GM12878 (cell line): Measurements from ENCODE around the gene NDUFA12. TPM values are rescaled to one million over a fixed set of nuclear protein-coding genes. Genes with fewer than 3 reads are reported as not detected.

ENCODE experiments used
- BACH1 ChIP-seq: fragments of 450-650 bp; IDR thresholded peaks from 2 replicates; pipeline ENCODE4 v1.6.1; 2017; ENCODE audit warnings: mild to moderate bottlenecking, borderline replicate concordance
- BCLAF1 ChIP-seq: fragments of 450-650 bp; IDR thresholded peaks from 2 replicates; pipeline ENCODE4 v1.6.1; 2017; ENCODE audit warnings: antibody characterized with exemption, mild to moderate bottlenecking, moderate library complexity
- CREB1 ChIP-seq: IDR thresholded peaks from 2 replicates; pipeline ENCODE4 v1.6.1; 2012; ENCODE audit warnings: low read depth, mild to moderate bottlenecking, inconsistent platforms
- GABPA ChIP-seq: IDR thresholded peaks from 2 replicates; pipeline ENCODE4 v1.6.1; 2014; ENCODE audit warnings: antibody characterized with exemption, low read depth, mild to moderate bottlenecking, inconsistent platforms
- IKZF1 ChIP-seq: fragments of 450-650 bp; conservative IDR thresholded peaks from 2 replicates; pipeline ENCODE4 v1.6.1; 2017; ENCODE audit warnings: antibody characterized with exemption, mild to moderate bottlenecking
- LARP7 ChIP-seq: fragments of 450-650 bp; IDR thresholded peaks from 2 replicates; pipeline ENCODE4 v1.6.1; 2017; ENCODE audit warnings: mild to moderate bottlenecking
- NKRF ChIP-seq: fragments of 450-650 bp; conservative IDR thresholded peaks from 2 replicates; pipeline ENCODE4 v1.6.1; 2017; ENCODE audit warnings: mild to moderate bottlenecking, moderate library complexity
- PAX5 ChIP-seq: IDR thresholded peaks from 2 replicates; pipeline ENCODE4 v1.6.1; 2011; ENCODE audit warnings: low read depth, low read length, borderline replicate concordance
- POLR2AphosphoS2 ChIP-seq: IDR thresholded peaks from 2 replicates; pipeline ENCODE4 v1.6.1; 2011; ENCODE audit warnings: low read depth, mild to moderate bottlenecking, low read length, improper control_type of control experiment, moderate library complexity
- POLR2AphosphoS5 ChIP-seq: IDR thresholded peaks from 2 replicates; pipeline ENCODE4 v1.6.1; 2011; ENCODE audit warnings: mild to moderate bottlenecking, low read length, inconsistent platforms
- RELA ChIP-seq: fragments of 450-650 bp; IDR thresholded peaks from 2 replicates; pipeline ENCODE4 v1.8.0; 2014; ENCODE audit warnings: borderline replicate concordance; ENCODE audit not compliant: partially characterized antibody
- SP1 ChIP-seq: IDR thresholded peaks from one replicate; pipeline ENCODE4 v1.6.1; 2011; ENCODE audit warnings: low read depth, low read length
- TAF1 ChIP-seq: IDR thresholded peaks from 2 replicates; pipeline ENCODE4 v1.6.1; 2011; ENCODE audit warnings: mild to moderate bottlenecking, low read depth, low read length, borderline replicate concordance
- TBL1XR1 ChIP-seq: IDR thresholded peaks from 2 replicates; pipeline ENCODE4 v1.6.1; 2012; ENCODE audit warnings: low read depth, low read length, improper control_type of control experiment
- ZNF274 ChIP-seq: IDR thresholded peaks from one replicate; pipeline ENCODE4 v1.8.0; 2011; ENCODE audit not compliant: insufficient read length, insufficient read depth
- polyA plus RNA-seq, 11 experiments: library from polyadenylated mRNA; depleted of rRNA in 4 of 11; unstranded in 6 of 11; stranded (reverse) in 5 of 11; fragments of >200 nt; fragmentation: Nextera tagmentation in 4 of 11; fragmentation: Illumina TruSeq in 1 of 11; extraction: Ambion mirVana in 4 of 11; extraction: Trizol in 1 of 11; gene quantifications; 1 replicate in 1 of 11; 2 replicates in 10 of 11; pipeline versions ENCODE4 v1.2.1 to v1.2.3, GENCODE V29; 2011 to 2016; ENCODE audit warnings: inconsistent platforms in 2 of 11, missing spikeins in 2 of 11, low read depth in 1 of 11
- total RNA-seq, 4 experiments: library from RNA; depleted of rRNA in 3 of 4; stranded (reverse); fragments of >200 nt in 3 of 4; fragmentation: Illumina TruSeq in 1 of 4; extraction: Trizol in 1 of 4; gene quantifications; 2 replicates each; pipeline versions ENCODE4 v1.2.1 to v1.2.3, GENCODE V29; 2013 to 2021
- TF ChIP-seq, protein P1 (sequence below), 3 experiments: IDR thresholded peaks in 2 of 3; conservative IDR thresholded peaks in 1 of 3; 2 replicates each; pipeline ENCODE4 v1.5.1; 2011; ENCODE audit warnings: low read depth in 3 of 3, low read length in 3 of 3, mild to moderate bottlenecking in 3 of 3, control low read depth in 2 of 3, moderate library complexity in 2 of 3, inconsistent platforms in 1 of 3, mixed read lengths in 1 of 3; ENCODE audit not compliant: control insufficient read depth in 2 of 3, insufficient read depth in 1 of 3; ENCODE audit errors: extremely low read depth in 1 of 3
- TF ChIP-seq, protein P2 (sequence below): fragments of 450-650 bp; formaldehyde crosslinking; IDR thresholded peaks from 2 replicates; pipeline ENCODE4 v1.4.0; 2022; ENCODE audit warnings: mild to moderate bottlenecking, moderate library complexity

The NDUFA12 gene
- total and polyA plus RNA-seq, 10 of the 15 experiments (the other 5 are each of a cell fraction or from before 2014, with no cell fraction given) = 141 to 1,021 (median 295) TPM

DNA sequence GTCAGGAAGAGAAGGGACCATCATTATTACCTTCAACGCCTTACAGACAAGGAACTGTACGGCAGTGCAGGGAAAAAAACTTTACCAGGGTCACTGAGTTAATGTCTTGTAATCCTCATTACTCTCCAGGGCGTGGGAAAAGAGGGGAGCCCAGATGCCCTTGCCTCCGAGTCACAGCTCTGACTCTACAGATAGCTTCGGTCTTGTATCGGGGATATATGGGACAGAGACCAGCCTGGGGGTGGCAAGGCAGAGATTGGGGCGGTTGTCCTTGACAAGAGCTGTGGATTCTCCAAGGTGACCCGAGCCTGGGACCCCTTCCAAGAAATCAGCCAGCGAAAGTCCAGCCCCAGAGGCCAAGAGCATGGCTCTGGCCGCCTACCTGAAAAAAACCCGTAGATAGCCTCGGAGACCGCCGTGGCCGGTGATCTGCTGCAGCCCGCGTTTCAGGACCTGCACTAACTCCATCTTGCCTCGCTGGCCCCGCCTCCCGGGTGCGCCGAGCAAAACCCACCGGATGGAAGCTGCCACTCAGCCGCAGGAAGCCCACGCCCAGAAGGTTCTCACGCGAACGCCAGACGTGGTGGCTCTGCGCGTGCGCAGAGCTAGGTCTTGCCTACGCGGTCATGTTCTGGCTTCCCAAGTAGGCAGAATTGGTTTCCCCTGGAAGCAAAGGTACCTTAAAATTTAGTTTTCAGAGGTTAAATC is at the start of gene NDUFA12 (continued):
- TF ChIP-seq, protein P1, sequence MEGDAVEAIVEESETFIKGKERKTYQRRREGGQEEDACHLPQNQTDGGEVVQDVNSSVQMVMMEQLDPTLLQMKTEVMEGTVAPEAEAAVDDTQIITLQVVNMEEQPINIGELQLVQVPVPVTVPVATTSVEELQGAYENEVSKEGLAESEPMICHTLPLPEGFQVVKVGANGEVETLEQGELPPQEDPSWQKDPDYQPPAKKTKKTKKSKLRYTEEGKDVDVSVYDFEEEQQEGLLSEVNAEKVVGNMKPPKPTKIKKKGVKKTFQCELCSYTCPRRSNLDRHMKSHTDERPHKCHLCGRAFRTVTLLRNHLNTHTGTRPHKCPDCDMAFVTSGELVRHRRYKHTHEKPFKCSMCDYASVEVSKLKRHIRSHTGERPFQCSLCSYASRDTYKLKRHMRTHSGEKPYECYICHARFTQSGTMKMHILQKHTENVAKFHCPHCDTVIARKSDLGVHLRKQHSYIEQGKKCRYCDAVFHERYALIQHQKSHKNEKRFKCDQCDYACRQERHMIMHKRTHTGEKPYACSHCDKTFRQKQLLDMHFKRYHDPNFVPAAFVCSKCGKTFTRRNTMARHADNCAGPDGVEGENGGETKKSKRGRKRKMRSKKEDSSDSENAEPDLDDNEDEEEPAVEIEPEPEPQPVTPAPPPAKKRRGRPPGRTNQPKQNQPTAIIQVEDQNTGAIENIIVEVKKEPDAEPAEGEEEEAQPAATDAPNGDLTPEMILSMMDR (IDR thresholded peaks at IDR 0.05 in 2 of 3, conservative IDR thresholded peaks at IDR 0.05 in 1 of 3; ENCODE audit: control insufficient read depth in 2 of 3, extremely low read depth in 1 of 3, insufficient read depth in 1 of 3, low read depth in 3 of 3, low read length in 3 of 3) = no peak
- no peak for TF ChIP-seq ZNF274
- no peak for TF ChIP-seq LARP7
- TF ChIP-seq, protein P2, sequence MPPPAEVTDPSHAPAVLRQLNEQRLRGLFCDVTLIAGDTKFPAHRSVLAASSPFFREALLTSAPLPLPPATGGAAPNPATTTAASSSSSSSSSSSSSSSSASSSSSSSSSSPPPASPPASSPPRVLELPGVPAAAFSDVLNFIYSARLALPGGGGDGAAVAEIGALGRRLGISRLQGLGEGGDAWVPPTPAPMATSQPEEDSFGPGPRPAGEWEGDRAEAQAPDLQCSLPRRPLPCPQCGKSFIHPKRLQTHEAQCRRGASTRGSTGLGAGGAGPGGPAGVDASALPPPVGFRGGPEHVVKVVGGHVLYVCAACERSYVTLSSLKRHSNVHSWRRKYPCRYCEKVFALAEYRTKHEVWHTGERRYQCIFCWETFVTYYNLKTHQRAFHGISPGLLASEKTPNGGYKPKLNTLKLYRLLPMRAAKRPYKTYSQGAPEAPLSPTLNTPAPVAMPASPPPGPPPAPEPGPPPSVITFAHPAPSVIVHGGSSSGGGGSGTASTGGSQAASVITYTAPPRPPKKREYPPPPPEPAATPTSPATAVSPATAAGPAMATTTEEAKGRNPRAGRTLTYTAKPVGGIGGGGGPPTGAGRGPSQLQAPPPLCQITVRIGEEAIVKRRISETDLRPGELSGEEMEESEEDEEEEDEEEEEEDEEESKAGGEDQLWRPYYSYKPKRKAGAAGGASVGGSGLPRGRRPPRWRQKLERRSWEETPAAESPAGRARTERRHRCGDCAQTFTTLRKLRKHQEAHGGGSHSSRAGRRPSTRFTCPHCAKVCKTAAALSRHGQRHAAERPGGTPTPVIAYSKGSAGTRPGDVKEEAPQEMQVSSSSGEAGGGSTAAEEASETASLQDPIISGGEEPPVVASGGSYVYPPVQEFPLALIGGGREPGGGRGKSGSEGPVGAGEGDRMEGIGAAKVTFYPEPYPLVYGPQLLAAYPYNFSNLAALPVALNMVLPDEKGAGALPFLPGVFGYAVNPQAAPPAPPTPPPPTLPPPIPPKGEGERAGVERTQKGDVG (CRISPR knock-in tag) = no peak
- TF ChIP-seq IKZF1 = peak; percentile 82
- TF ChIP-seq CREB1 = no peak; the same call in 1 of the 2 replicates
- TF ChIP-seq POLR2AphosphoS2 = peak; percentile 71
- peak; percentile 87 for TF ChIP-seq GABPA
- peak; percentile 94 for TF ChIP-seq POLR2AphosphoS5
- peak; percentile 80; the same call in 1 of the 2 replicates for TF ChIP-seq PAX5
- TF ChIP-seq BCLAF1 = no peak
- TF ChIP-seq TBL1XR1 = no peak
- peak; percentile 57; the same call in 1 of the 2 replicates for TF ChIP-seq BACH1
- TF ChIP-seq SP1 = peak; percentile 72
- peak; percentile 60; the same call in 1 of the 2 replicates for TF ChIP-seq NKRF
- TF ChIP-seq RELA = no peak
- peak; percentile 95 for TF ChIP-seq TAF1
